Measurements from ENCODE around the gene C1orf105.

- no peak for TF ChIP-seq POLR2A (IDR thresholded peaks at IDR 0.05; ENCODE audit: low read depth, low read length)
- no peak for TF ChIP-seq POLR2AphosphoS5 (IDR thresholded peaks at IDR 0.05; ENCODE audit: low read depth, low read length)
- no peak for TF ChIP-seq TAF1 (IDR thresholded peaks at IDR 0.05; ENCODE audit: low read depth, low read length)
These were observed 67.1 kb downstream of the C1orf105 start for GRCh38 chr1:172487550-172487949.

Measured in GM12891 (cell line).